Measurements from ENCODE around the gene NRDC. TPM values are rescaled to one million over a fixed set of nuclear protein-coding genes. Genes with fewer than 3 reads are reported as not detected.

The NRDC gene
- total and polyA plus RNA-seq, 2 experiments from 2014 or later, result 51.3 to 113 TPM

- Histone ChIP-seq H3K27me3 (no peaks in the 10 kb centered on the region), H3K4me1 (ENCODE audit: low read depth) (peaks cover 12% of the 10 kb centered on the region), H3K36me3 (peaks cover 80% of the 10 kb centered on the region), H3K9me3 (ENCODE audit: low read depth) (no peaks in the 10 kb centered on the region), H3K4me3 (no peak overlapping the region), H3K27ac (peak overlapping the region; percentile 88)
- DNase-seq (ENCODE audit: low read depth in 1 of 2, low spot score in 1 of 2), result peak; percentile 61 to 79
- no peak for TF ChIP-seq CTCF (IDR thresholded peaks at IDR 0.05; ENCODE audit: low read depth, low read length)
These were observed 93.5 kb downstream of the NRDC start for GRCh38 chr1:51784997-51785421.

GRCh38 chr1:51780927-51781326, 97.6 kb downstream of the NRDC start:
- peaks cover 12% of the 10 kb centered on the region for H3K4me1 ChIP-seq (ENCODE audit: low read depth)
- DNase-seq (ENCODE audit: low read depth in 1 of 2, low spot score in 1 of 2), result no peak
- peaks cover 57% of the 10 kb centered on the region for H3K36me3 ChIP-seq
- no peaks in the 10 kb centered on the region for H3K27me3 ChIP-seq
- no peak overlapping the region for H3K27ac ChIP-seq
- no peak for TF ChIP-seq CTCF (IDR thresholded peaks at IDR 0.05; ENCODE audit: low read depth, low read length)
- no peak overlapping the region for H3K4me3 ChIP-seq
- H3K9me3 ChIP-seq (ENCODE audit: low read depth), result no peaks in the 10 kb centered on the region

- Histone ChIP-seq H3K9me3 (ENCODE audit: low read depth) (no peaks in the 10 kb centered on the region), H3K27ac (no peak overlapping the region), H3K27me3 (no peaks in the 10 kb centered on the region), H3K4me3 (no peak overlapping the region), H3K36me3 (peaks cover 62% of the 10 kb centered on the region), H3K4me1 (ENCODE audit: low read depth) (no peaks in the 10 kb centered on the region)
- DNase-seq (ENCODE audit: low read depth in 1 of 2, low spot score in 1 of 2), result no peak
- no peak for TF ChIP-seq CTCF (IDR thresholded peaks at IDR 0.05; ENCODE audit: low read depth, low read length)
These were observed 102.1 kb downstream of the NRDC start for GRCh38 chr1:51776408-51776807.

- Histone ChIP-seq H3K9me3 (ENCODE audit: low read depth) (no peaks in the 10 kb centered on the region), H3K27me3 (no peaks in the 10 kb centered on the region), H3K36me3 (peaks cover 45% of the 10 kb centered on the region), H3K4me3 (no peak overlapping the region), H3K27ac (peak overlapping the region; percentile 20), H3K4me1 (ENCODE audit: low read depth) (no peaks in the 10 kb centered on the region)
- DNase-seq (ENCODE audit: low read depth in 1 of 2, low spot score in 1 of 2), result peak; percentile 73 to 81
- peak; percentile 80 for TF ChIP-seq CTCF (IDR thresholded peaks at IDR 0.05; ENCODE audit: low read depth, low read length)
These were observed 109.4 kb downstream of the NRDC start for GRCh38 chr1:51768971-51769588.

GRCh38 chr1:51761351-51761750, 117.2 kb downstream of the NRDC start:
- peaks cover 28% of the 10 kb centered on the region for H3K36me3 ChIP-seq
- no peak overlapping the region for H3K27ac ChIP-seq
- DNase-seq (ENCODE audit: low read depth in 1 of 2, low spot score in 1 of 2), result no peak
- no peaks in the 10 kb centered on the region for H3K27me3 ChIP-seq
- H3K9me3 ChIP-seq (ENCODE audit: low read depth), result no peaks in the 10 kb centered on the region
- TF ChIP-seq CTCF (IDR thresholded peaks at IDR 0.05; ENCODE audit: low read depth, low read length), result no peak
- H3K4me1 ChIP-seq (ENCODE audit: low read depth), result no peaks in the 10 kb centered on the region
- no peak overlapping the region for H3K4me3 ChIP-seq

Data from cardiac muscle cell (in vitro differentiated cells and primary cell).